HuH-7.5 (cell line): ENCODE data around the gene MPHOSPH9.
A peak's percentile ranks its signal among the peaks of the same experiment; 100 is the strongest.

ENCODE experiments used
- DNase-seq: peaks from one replicate; pipeline ENCODE4 v3.0.0; 2011; ENCODE audit warnings: low spot score

The MPHOSPH9 gene

GRCh38 chr12:123232807-123233504, at the start of gene MPHOSPH9, which contains the start of gene MTRFR:
MPHOSPH9 (minus strand) TSS chr12:123233141; CDS start chr12:123230364, 2,777 bp downstream.
MTRFR (plus strand) TSS chr12:123233436; CDS start chr12:123253675, 20,239 bp downstream.
- peak; percentile 88 for DNase-seq

- no peak for DNase-seq
These were observed 49.2 kb upstream of the MPHOSPH9 start for GRCh38 chr12:123282111-123282510.

- no peak for DNase-seq
These were observed 48.0 kb upstream of the MPHOSPH9 start for GRCh38 chr12:123280971-123281370.

- no peak for DNase-seq
These were observed 45.2 kb upstream of the MPHOSPH9 start for GRCh38 chr12:123278101-123278627.

GRCh38 chr12:123273166-123273565, 40.2 kb upstream of the MPHOSPH9 start:
- no peak for DNase-seq

GRCh38 chr12:123271001-123271668, 38.2 kb upstream of the MPHOSPH9 start:
- DNase-seq: peak; percentile 80

- DNase-seq: peak; percentile 73
These were observed 37.5 kb upstream of the MPHOSPH9 start for GRCh38 chr12:123270214-123271000.

GRCh38 chr12:123269896-123270213, 36.9 kb upstream of the MPHOSPH9 start:
- DNase-seq: no peak

GRCh38 chr12:123269395-123269892, 36.5 kb upstream of the MPHOSPH9 start:
- DNase-seq: no peak

GRCh38 chr12:123268850-123269249, 35.9 kb upstream of the MPHOSPH9 start:
- no peak for DNase-seq

GRCh38 chr12:123267991-123268843, 35.3 kb upstream of the MPHOSPH9 start:
- DNase-seq: no peak

GRCh38 chr12:123267335-123267920, 34.5 kb upstream of the MPHOSPH9 start:
- no peak for DNase-seq

- no peak for DNase-seq
These were observed 33.8 kb upstream of the MPHOSPH9 start for GRCh38 chr12:123266679-123267277.

GRCh38 chr12:123265851-123266678, 33.1 kb upstream of the MPHOSPH9 start:
- DNase-seq: no peak

GRCh38 chr12:123264642-123265041, 31.7 kb upstream of the MPHOSPH9 start:
- peak; percentile 55 for DNase-seq

GRCh38 chr12:123263196-123263817, 30.4 kb upstream of the MPHOSPH9 start:
- DNase-seq: no peak

- no peak for DNase-seq
These were observed 28.3 kb upstream of the MPHOSPH9 start for GRCh38 chr12:123261196-123261595.

- no peak for DNase-seq
These were observed 27.1 kb upstream of the MPHOSPH9 start for GRCh38 chr12:123260081-123260480.

GRCh38 chr12:123258593-123258992, 25.7 kb upstream of the MPHOSPH9 start:
- DNase-seq: no peak
